Fibroblast of skin of left biceps (primary cell): Measurements from ENCODE around the gene PHF10.
"Not testable (repeated sequence)": the region's sequence is repeated elsewhere in the genome, so short reads cannot be mapped to it uniquely, and the experiment has no call there.

Experiments
- DNase-seq, 2 experiments: peaks; one replicate each; pipeline ENCODE4 v3.0.0-alpha.2; 2013; ENCODE audit warnings: low read depth in 2 of 2

PHF10 gene

GRCh38 chr6:169723200-169723909 lies 945 bp downstream of the PHF10 start:
- DNase-seq, result peak in 1 of 2 experiments; percentile 32

DNA sequence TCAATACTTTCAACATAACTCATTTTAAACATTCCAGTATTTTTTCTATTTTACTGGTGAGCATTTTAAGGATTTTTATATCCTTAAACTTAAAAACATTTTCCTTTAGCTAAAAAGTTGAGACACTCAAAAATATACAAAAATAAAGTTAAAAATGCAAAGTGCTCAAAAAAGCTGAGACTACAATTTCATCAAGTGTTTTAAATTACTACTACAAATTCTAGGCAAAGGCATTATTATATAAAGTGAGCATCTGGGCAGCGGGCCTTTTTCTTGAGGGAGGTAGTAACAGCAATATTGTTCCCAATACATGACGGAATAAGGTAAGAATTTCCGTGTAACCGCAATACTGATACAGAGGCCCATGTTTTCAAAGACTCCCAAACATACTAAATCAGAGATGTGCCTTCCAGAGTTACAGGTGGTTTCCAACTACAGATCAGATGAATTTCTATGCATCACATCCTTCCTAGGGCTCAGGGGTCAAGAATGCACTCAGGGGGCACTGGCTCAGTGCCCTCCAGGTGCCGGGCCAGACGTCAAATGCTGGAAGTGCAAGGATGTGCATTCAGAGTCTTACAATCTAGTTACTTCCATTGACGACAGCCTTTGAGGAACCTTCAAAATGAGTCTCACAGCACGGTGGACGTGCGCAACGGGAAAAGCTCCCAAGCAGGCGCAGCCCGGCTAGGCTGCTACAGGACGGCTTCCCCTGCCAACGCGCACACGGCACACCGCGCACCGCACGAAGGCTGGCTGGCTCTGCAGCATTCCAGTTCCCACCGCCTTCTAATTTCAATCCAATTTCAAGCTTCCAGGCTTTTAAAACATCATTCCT lies 1.7 kb downstream of the PHF10 start:
- DNase-seq, result no peak

- no peak for DNase-seq
Measured at GRCh38 chr6:169720207-169720855, 4.0 kb downstream of the PHF10 start.

GRCh38 chr6:169719117-169719516 lies 5.2 kb downstream of the PHF10 start:
- DNase-seq, result no peak

GRCh38 chr6:169714595-169714994 lies 9.7 kb downstream of the PHF10 start:
- DNase-seq, result no peak

GRCh38 chr6:169714178-169714577 lies 10.1 kb downstream of the PHF10 start:
- no peak for DNase-seq

GRCh38 chr6:169710009-169710408 lies 14.3 kb downstream of the PHF10 start:
- no peak for DNase-seq

GRCh38 chr6:169709293-169709692 lies 15.0 kb downstream of the PHF10 start:
- DNase-seq, result no peak

GRCh38 chr6:169707772-169708171 lies 16.5 kb downstream of the PHF10 start:
- no peak for DNase-seq

DNA sequence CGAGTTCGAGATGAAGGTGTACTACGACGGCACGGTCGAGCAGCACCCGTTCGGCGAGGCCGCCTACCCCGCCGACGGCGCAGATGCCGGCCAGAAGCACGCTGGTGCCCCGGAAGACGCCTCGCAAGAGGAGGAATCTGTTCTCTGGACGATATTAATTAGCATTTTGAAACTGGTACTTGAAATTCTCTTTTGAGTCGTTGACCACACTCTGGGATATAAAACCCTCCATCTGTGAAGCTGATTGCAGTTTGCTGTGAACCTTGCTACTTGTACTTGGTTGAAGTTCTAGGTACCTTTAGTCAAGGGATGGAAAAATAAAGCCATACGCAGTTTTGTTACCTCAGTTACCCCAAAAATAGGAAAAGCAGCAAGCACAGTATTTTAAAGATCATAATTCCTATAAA lies 21.5 kb downstream of the PHF10 start:
- no peak for DNase-seq

DNA sequence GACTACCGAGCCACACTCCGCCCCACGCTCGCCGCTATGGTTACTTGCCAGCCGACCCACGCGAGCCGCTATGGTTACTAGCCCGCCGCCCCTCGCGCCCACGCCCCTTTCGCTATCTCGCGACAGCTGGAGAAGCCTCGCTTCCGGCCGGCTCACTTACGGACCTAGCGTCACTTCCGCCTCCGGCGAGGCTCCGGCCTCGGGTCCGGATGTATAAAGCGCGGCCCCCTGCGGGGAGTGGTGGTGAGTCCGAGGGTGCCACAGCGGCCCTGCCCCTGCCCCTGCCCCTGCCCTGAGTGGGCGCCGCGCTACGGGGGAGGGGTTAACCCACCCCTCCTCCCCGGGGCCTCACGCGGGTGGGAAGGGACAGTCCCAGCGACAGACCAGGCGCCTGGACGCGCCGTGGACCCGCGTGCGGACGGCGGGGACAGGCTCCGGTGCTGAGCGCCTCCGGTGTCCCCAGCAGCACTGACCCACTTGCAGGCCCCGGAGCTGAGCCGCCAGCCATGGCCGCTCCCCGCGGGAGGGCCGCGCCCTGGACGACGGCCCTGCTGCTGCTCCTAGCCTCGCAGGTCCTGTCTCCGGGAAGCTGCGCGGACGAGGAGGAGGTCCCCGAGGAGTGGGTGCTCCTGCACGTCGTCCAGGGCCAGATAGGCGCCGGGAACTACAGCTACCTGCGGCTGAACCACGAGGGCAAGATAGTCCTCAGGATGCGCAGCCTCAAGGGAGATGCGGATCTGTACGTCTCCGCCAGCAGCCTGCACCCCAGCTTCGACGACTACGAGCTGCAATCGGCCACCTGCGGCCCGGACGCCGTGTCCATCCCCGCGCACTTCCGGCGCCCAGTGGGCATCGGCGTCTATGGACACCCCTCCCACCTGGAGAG lies 22.1 kb downstream of the PHF10 start, which contains the start of the genes C6orf120 and WDR27:
C6orf120 (plus strand) TSS at position 173 of the 886 bp plus-strand sequence; CDS start at position 507, 334 bp downstream.
WDR27 (minus strand) TSS at position 76 of the 886 bp plus-strand sequence. CDS start 13,024 bp downstream, outside the sequence.
- DNase-seq, result peak; percentile 84 to 85

DNA sequence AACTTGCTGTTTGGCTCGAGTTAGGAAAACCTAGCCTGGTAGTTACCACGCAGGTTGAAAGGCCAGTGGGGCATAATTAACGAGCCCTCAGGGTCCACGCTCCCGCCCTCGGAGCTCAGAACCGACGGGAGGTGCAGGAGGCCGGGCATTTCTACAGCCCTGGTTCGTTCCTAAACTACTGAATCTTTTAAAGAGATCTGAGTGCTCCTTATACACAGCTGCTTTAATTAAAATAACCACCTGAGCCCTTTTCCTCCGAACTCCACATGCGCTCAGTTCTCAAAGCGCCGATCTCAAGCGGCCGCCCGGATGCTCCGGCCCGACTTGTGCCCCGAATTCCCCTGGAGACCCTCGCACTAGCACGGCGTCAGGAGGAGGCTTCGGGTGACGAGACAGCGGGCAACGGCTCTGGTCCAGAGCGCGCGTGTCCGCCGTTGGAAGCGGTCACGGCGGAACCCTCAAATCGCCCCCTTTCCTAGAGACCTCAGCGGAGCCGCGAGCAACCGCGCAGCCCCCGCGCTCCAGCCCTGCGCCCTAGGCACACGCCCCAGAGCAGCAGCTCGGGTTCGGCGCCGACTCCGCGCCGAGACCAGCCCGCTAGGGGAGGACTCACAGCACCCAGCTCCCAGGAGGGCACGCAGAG lies 22.9 kb downstream of the PHF10 start:
- no peak for DNase-seq

- DNase-seq, result no peak
Measured at GRCh38 chr6:169700296-169700695, 24.0 kb downstream of the PHF10 start.

DNA sequence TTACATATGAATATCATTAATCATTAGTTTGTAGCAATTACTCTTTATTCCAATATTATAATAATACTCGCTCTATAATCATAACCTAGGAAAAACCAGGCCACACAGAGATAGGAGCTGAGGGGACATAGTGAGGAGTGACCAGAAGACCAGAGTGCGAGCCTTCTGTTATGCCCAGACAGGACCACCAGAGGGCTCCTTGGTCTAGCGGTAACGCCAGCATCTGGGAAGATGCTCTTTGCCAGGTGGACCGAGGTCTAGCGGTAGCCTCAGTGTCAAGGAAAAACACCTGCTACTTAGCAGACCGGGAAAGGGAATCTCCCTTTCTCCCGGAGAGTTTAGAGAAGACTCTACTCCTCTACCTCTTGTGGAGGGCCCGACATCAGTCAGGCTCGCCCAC lies 27.2 kb downstream of the PHF10 start:
- not testable (repeated sequence) for DNase-seq

DNA sequence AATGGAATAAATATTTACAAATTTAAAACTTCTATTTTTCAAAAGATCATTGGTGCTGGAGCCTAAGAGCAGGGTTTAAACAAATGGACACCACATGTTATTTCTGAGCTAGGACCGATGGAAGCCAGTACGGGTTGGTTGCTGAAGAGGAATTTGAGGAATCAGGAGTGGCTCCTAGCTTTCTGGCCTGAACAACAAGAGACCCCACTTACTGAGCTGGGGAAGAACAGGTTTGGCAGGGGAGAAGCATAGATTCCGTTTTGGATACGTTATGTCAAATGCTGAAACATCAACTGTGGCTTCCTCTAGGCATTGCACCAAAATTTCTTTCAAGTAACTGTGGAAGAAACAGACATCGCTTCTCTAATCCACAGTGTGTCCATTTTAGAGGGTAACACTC lies 29.2 kb downstream of the PHF10 start:
- DNase-seq, result no peak

DNA sequence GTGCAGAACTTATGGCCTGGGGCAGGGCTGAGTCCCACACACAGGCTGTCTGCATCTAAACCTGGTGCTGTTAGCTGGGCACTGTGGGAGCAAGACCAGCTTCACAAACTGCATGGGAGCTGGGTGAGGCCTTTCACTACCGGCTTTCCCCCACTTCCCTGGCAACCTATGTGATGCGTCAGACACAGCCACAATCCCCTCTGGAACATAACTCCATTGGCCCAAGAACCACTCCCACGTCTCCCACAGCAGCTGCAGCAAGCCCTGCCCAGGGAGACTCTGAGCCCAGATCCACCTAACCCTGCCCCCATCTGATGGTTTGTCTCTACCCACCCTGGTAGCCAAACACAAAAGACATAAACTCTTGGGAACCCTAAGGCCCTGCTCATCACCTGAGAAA lies 31.8 kb downstream of the PHF10 start:
- DNase-seq, result no peak

DNA sequence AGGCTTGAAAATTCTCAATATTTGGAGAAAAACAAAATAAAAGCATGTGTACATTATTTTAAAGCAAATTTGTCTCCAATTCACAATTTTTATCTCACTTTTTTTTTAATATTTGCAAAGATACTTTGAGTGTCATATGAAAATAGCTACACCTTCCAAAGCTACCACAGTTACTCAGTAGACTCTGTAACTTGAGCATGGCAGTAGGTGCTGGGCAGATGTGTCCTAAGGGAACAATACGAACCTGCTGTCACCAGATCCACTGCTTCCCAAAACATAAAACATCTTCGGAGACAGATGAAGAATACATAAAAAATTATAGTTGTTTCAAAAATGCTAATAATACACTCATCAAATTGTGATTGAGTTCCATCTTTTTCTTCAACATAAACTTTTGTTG lies 33.0 kb downstream of the PHF10 start:
- no peak for DNase-seq

GRCh38 chr6:169689287-169689686 lies 35.0 kb downstream of the PHF10 start:
- peak in 1 of 2 experiments; percentile 18 for DNase-seq

DNA sequence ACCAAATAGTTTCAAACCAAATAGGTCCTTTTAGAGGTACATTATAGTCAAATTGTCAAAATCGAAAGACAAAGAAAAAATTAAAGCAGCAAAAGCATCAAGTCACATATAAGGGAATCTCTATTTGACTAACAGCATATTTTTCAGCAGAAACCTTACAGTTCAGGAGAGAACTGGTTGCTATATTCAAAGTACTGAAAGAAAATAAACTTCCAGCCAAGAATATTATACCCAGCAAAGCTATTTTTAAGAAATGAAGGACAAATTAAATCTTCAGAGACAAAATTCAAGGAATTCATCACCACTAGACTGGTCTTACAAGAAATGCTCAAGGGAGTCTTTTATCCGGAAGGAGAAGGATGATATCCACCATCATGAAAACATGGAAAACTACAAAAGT lies 38.4 kb downstream of the PHF10 start:
- DNase-seq, result no peak

GRCh38 chr6:169684056-169684455 lies 40.2 kb downstream of the PHF10 start:
- no peak for DNase-seq

GRCh38 chr6:169678342-169678741 lies 46.0 kb downstream of the PHF10 start:
- no peak for DNase-seq
